CD4-positive, alpha-beta T cell treated with Interleukin-15 for 4 hours (primary cell): ENCODE data around the gene AOPEP.

Source experiments
- DNase-seq: peaks from one replicate; pipeline ENCODE4 v3.0.0-alpha.2; 2020; ENCODE audit warnings: low spot score

AOPEP gene

GRCh38 chr9:95084254-95084934 lies 357.9 kb downstream of the AOPEP start:
- DNase-seq = no peak

GRCh38 chr9:95085036-95085770 lies 358.7 kb downstream of the AOPEP start:
- no peak for DNase-seq

- DNase-seq = no peak
These were observed 359.5 kb downstream of the AOPEP start for GRCh38 chr9:95085861-95086563.

GRCh38 chr9:95086564-95086955 lies 360.1 kb downstream of the AOPEP start:
- DNase-seq = no peak

- DNase-seq = no peak
These were observed 361.3 kb downstream of the AOPEP start for GRCh38 chr9:95087659-95088242.

GRCh38 chr9:95088421-95089161 lies 362.1 kb downstream of the AOPEP start:
- no peak for DNase-seq

GRCh38 chr9:95089257-95090022 lies 362.9 kb downstream of the AOPEP start:
- no peak for DNase-seq

- no peak for DNase-seq
These were observed 363.7 kb downstream of the AOPEP start for GRCh38 chr9:95090023-95090791.

- DNase-seq = no peak
These were observed 364.5 kb downstream of the AOPEP start for GRCh38 chr9:95090871-95091577.

- no peak for DNase-seq
These were observed 365.2 kb downstream of the AOPEP start for GRCh38 chr9:95091601-95092261.

- no peak for DNase-seq
These were observed 366.0 kb downstream of the AOPEP start for GRCh38 chr9:95092262-95093072.

GRCh38 chr9:95093586-95093985 lies 367.1 kb downstream of the AOPEP start:
- no peak for DNase-seq

GRCh38 chr9:95094002-95094401 lies 367.5 kb downstream of the AOPEP start:
- no peak for DNase-seq

- DNase-seq = no peak
These were observed 369.3 kb downstream of the AOPEP start for GRCh38 chr9:95095641-95096355.

- no peak for DNase-seq
These were observed 369.9 kb downstream of the AOPEP start for GRCh38 chr9:95096381-95096780.

- DNase-seq = no peak
These were observed 370.3 kb downstream of the AOPEP start for GRCh38 chr9:95096807-95097206.

GRCh38 chr9:95097279-95097678 lies 370.8 kb downstream of the AOPEP start:
- no peak for DNase-seq
